Liver (tissue), 10 donors: ENCODE results near the gene MIPEP. TPM values are rescaled to one million over a fixed set of nuclear protein-coding genes. Genes with fewer than 3 reads are reported as not detected.

ENCODE experiments used
- DNase-seq: peaks from one replicate; pipeline ENCODE4 v3.0.0-alpha.2; 2017; ENCODE audit warnings: low spot score
- H3K27ac ChIP-seq, 2 donors: one replicate each; pipeline ENCODE4 v1.7.0; 2013; ENCODE audit warnings: inconsistent platforms in 2 of 2, low read length in 2 of 2, control low read depth in 1 of 2, low read depth in 1 of 2, mild to moderate bottlenecking in 1 of 2
- H3K27me3 ChIP-seq, 4 donors: one replicate each; pipeline versions ENCODE4 v1.6.1 to v1.7.0; 2013; ENCODE audit warnings: low read length in 3 of 4, inconsistent platforms in 1 of 4, mild to moderate bottlenecking in 1 of 4, moderate library complexity in 1 of 4; ENCODE audit not compliant: control insufficient read depth in 4 of 4, insufficient read depth in 4 of 4
- H3K36me3 ChIP-seq, 4 donors: one replicate each; pipeline versions ENCODE4 v1.6.1 to v1.7.0; 2013; ENCODE audit warnings: low read length in 3 of 4, mild to moderate bottlenecking in 3 of 4, low read depth in 1 of 4, moderate library complexity in 1 of 4; ENCODE audit not compliant: control insufficient read depth in 4 of 4, insufficient read depth in 3 of 4
- H3K4me1 ChIP-seq, 4 donors: one replicate each; pipeline versions ENCODE4 v1.6.1 to v1.7.0; 2013; ENCODE audit warnings: low read length in 3 of 4, mild to moderate bottlenecking in 3 of 4, moderate library complexity in 1 of 4; ENCODE audit not compliant: control insufficient read depth in 4 of 4, insufficient read depth in 4 of 4
- H3K4me3 ChIP-seq, 3 donors: one replicate each; pipeline versions ENCODE4 v1.6.1 to v1.7.0; 2013; ENCODE audit warnings: low read length in 3 of 3, control low read depth in 1 of 3, low read depth in 1 of 3, mild to moderate bottlenecking in 1 of 3
- H3K9ac ChIP-seq, 2 donors: one replicate each; pipeline ENCODE4 v1.7.0; 2013; ENCODE audit warnings: low read length in 2 of 2, mild to moderate bottlenecking in 2 of 2, moderate library complexity in 2 of 2, control low read depth in 1 of 2, low read depth in 1 of 2
- H3K9me3 ChIP-seq, 4 donors: one replicate each; pipeline versions ENCODE4 v1.6.1 to v1.7.0; 2013; ENCODE audit warnings: low read length in 3 of 4; ENCODE audit not compliant: control insufficient read depth in 4 of 4
- GABPA ChIP-seq, 2 donors: IDR thresholded peaks in 1 of 2; conservative IDR thresholded peaks in 1 of 2; 2 replicates each; pipeline ENCODE4 v1.6.1; 2016; ENCODE audit warnings: antibody characterized with exemption in 2 of 2, mild to moderate bottlenecking in 1 of 2, moderate library complexity in 1 of 2
- HNF4A ChIP-seq, 2 donors: conservative IDR thresholded peaks; 2 replicates each; pipeline ENCODE4 v1.6.1; 2016; ENCODE audit warnings: antibody characterized with exemption in 2 of 2, mild to moderate bottlenecking in 2 of 2
- NR2F2 ChIP-seq: IDR thresholded peaks from 2 replicates; pipeline ENCODE4 v1.6.1; 2016; ENCODE audit warnings: antibody characterized with exemption
- RAD21 ChIP-seq, 2 donors: IDR thresholded peaks; 2 replicates each; pipeline ENCODE4 v1.6.1; 2016; ENCODE audit warnings: antibody characterized with exemption in 2 of 2, mild to moderate bottlenecking in 2 of 2
- YY1 ChIP-seq: IDR thresholded peaks from 2 replicates; pipeline ENCODE4 v1.6.1; 2016; ENCODE audit warnings: antibody characterized with exemption, mild to moderate bottlenecking
- WGBS: extraction: QIAGEN DNeasy Blood & Tissue Kit; methylation state at CpG from one replicate; pipeline ENCODE4 v1.1.7; 2013; 5-methylcytosine and 5-hydroxymethylcytosine counted together
- polyA plus RNA-seq, 2 donors: library from polyadenylated mRNA; stranded (reverse) in 1 of 2; unstranded in 1 of 2; fragments of 200-250 nt in 1 of 2; fragments of >200 nt in 1 of 2; fragmentation: Nextera tagmentation in 1 of 2; extraction: Ambion mirVana in 1 of 2; gene quantifications; one replicate each; pipeline versions ENCODE4 v1.2.1 to v1.2.3, GENCODE V29; 2013 to 2015
- small RNA-seq: library from RNA; depleted of rRNA; stranded (forward); fragments of <200 nt; gene quantifications from one replicate; pipeline ENCODE3, GENCODE V24; 2014
- total RNA-seq, 2 donors: library from RNA; depleted of rRNA; stranded (reverse); fragments of >200 nt; gene quantifications; one replicate each; pipeline ENCODE4 v1.2.3, GENCODE V29; 2014
- TF ChIP-seq, protein P1 (sequence below): fragments of 150-350 bp; IDR thresholded peaks from 2 replicates; pipeline ENCODE4 v1.5.1; 2017; ENCODE audit warnings: improper control_type of control experiment, low read depth, low read length; ENCODE audit not compliant: missing input control
- TF ChIP-seq, protein P2 (sequence below): IDR thresholded peaks from 2 replicates; pipeline ENCODE4 v1.6.1; 2016; ENCODE audit warnings: antibody characterized with exemption
- TF ChIP-seq, protein P3 (sequence below): IDR thresholded peaks from 2 replicates; pipeline ENCODE4 v1.6.1; 2016; ENCODE audit warnings: antibody characterized with exemption
- donor health status: healthy.
- donor health status: healthy.
- donor health status: healthy.
- donor health status: healthy.
- donor health status: healthy.

Gene MIPEP
- total and polyA plus RNA-seq, 4 donors, result 7.4 to 11.7 (median 10.2) TPM

DNA sequence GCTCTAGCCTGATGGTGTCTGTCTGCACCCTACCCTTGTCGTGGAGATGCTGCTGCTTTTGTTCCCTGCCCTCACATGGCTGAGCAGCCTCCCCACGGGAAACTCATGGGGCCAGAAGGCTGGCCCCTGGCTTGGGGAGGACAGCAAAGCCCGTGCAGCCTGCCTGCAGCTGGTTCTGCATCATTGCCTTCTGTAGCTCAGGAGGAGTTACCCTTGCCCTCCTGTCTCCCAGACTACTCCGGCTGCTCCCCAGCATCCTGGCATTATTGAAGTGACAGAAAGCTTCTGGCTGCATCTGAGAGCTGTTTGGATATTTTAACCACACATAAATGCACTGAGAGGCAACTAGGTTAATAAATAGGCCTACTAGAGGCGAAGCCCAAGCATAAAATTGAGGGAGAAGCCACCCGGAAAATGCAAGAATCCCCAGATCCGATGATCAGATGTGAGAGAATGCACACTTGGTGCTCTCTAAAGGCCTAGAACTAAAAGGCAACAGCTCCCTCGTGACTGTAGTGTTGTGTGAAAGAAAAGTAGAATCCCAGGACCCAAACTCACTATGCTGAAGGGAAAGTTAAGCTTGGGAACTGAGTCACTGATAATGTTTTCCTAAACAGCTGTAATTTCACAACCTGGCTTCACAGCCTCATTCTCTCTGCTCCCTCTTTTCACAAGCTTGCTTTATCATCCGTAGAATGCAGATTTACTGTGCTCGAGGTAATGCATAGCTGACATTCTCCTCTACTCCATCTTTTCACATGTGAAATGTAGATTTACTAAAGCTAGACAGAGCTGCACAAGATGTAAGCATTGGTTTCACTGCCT, 208.1 kb downstream of the MIPEP start:
- DNase-seq, result no peak
- no peaks in the 10 kb centered on the region for H3K27me3 ChIP-seq
- H3K36me3 ChIP-seq, result no peaks in the 10 kb centered on the region
- H3K9ac ChIP-seq, result no peak overlapping the region
- H3K27ac ChIP-seq, result no peak overlapping the region
- no peaks in the 10 kb centered on the region for H3K4me1 ChIP-seq
- H3K4me3 ChIP-seq, result no peak overlapping the region
- no peaks in the 10 kb centered on the region for H3K9me3 ChIP-seq
- 74% methylated on average over 10 of the region's 10 CpGs for whole genome bisulfite sequencing
- TF ChIP-seq RAD21 (IDR thresholded peaks at IDR 0.05) (no peak), GABPA (IDR thresholded peaks at IDR 0.05 in 1 of 2, conservative IDR thresholded peaks at IDR 0.05 in 1 of 2) (no peak), NR2F2 (no peak), HNF4A (conservative IDR thresholded peaks at IDR 0.05) (no peak), YY1 (no peak)
- TF ChIP-seq, protein P1, sequence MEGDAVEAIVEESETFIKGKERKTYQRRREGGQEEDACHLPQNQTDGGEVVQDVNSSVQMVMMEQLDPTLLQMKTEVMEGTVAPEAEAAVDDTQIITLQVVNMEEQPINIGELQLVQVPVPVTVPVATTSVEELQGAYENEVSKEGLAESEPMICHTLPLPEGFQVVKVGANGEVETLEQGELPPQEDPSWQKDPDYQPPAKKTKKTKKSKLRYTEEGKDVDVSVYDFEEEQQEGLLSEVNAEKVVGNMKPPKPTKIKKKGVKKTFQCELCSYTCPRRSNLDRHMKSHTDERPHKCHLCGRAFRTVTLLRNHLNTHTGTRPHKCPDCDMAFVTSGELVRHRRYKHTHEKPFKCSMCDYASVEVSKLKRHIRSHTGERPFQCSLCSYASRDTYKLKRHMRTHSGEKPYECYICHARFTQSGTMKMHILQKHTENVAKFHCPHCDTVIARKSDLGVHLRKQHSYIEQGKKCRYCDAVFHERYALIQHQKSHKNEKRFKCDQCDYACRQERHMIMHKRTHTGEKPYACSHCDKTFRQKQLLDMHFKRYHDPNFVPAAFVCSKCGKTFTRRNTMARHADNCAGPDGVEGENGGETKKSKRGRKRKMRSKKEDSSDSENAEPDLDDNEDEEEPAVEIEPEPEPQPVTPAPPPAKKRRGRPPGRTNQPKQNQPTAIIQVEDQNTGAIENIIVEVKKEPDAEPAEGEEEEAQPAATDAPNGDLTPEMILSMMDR, result no peak
- TF ChIP-seq, protein P2, sequence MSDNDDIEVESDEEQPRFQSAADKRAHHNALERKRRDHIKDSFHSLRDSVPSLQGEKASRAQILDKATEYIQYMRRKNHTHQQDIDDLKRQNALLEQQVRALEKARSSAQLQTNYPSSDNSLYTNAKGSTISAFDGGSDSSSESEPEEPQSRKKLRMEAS, result no peak
- TF ChIP-seq, protein P3, sequence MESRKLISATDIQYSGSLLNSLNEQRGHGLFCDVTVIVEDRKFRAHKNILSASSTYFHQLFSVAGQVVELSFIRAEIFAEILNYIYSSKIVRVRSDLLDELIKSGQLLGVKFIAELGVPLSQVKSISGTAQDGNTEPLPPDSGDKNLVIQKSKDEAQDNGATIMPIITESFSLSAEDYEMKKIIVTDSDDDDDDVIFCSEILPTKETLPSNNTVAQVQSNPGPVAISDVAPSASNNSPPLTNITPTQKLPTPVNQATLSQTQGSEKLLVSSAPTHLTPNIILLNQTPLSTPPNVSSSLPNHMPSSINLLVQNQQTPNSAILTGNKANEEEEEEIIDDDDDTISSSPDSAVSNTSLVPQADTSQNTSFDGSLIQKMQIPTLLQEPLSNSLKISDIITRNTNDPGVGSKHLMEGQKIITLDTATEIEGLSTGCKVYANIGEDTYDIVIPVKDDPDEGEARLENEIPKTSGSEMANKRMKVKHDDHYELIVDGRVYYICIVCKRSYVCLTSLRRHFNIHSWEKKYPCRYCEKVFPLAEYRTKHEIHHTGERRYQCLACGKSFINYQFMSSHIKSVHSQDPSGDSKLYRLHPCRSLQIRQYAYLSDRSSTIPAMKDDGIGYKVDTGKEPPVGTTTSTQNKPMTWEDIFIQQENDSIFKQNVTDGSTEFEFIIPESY, result no peak

Small RNAs within 50 kb of the gene (small RNA-seq; reads per million reads assigned to genes)
- not detected for gene MTCO3P2

Other genes with a start within 250 kb of the MIPEP start
- gene C1QTNF9B, start 8.1 kb upstream of the MIPEP start, total RNA-seq, result under 1 TPM in 1 of 2 donors, not detected in 1; 0.08 TPM
- gene C1QTNF9B, start 8.1 kb upstream of the MIPEP start, polyA plus RNA-seq, result under 1 TPM in 1 of 2 donors, not detected in 1; 0.24 TPM